ENCODE results near the gene TRPM5. TPM values are rescaled to one million over a fixed set of nuclear protein-coding genes. Genes with fewer than 3 reads are reported as not detected.

The TRPM5 gene
- total RNA-seq, 1 donor from 2014 or later = not detected

GRCh38 chr11:2423157-2424025 lies 20.9 kb downstream of the TRPM5 start:
- no peak for DNase-seq (ENCODE audit: low spot score)

- no peak for DNase-seq (ENCODE audit: low spot score)
Observed at GRCh38 chr11:2422461-2423156, 21.7 kb downstream of the TRPM5 start.

- no peak for DNase-seq (ENCODE audit: low spot score)
Observed at GRCh38 chr11:2421996-2422395, 22.3 kb downstream of the TRPM5 start.

GRCh38 chr11:2421226-2421994 lies 22.9 kb downstream of the TRPM5 start:
- DNase-seq (ENCODE audit: low spot score) = no peak

- DNase-seq (ENCODE audit: low spot score) = no peak
Observed at GRCh38 chr11:2420502-2421225, 23.6 kb downstream of the TRPM5 start.

GRCh38 chr11:2419638-2420501 lies 24.4 kb downstream of the TRPM5 start:
- no peak for DNase-seq (ENCODE audit: low spot score)

GRCh38 chr11:2418693-2419360 lies 25.5 kb downstream of the TRPM5 start:
- no peak for DNase-seq (ENCODE audit: low spot score)

- DNase-seq (ENCODE audit: low spot score) = no peak
Observed at GRCh38 chr11:2417856-2418692, 26.2 kb downstream of the TRPM5 start.

- no peak for DNase-seq (ENCODE audit: low spot score)
Observed at GRCh38 chr11:2416765-2417164, 27.5 kb downstream of the TRPM5 start.

- no peak for DNase-seq (ENCODE audit: low spot score)
Observed at GRCh38 chr11:2415601-2416380, 28.5 kb downstream of the TRPM5 start.

GRCh38 chr11:2415171-2415570 lies 29.1 kb downstream of the TRPM5 start:
- no peak for DNase-seq (ENCODE audit: low spot score)

GRCh38 chr11:2414616-2415015 lies 29.7 kb downstream of the TRPM5 start:
- DNase-seq (ENCODE audit: low spot score) = no peak

GRCh38 chr11:2413742-2414579 lies 30.4 kb downstream of the TRPM5 start:
- no peak for DNase-seq (ENCODE audit: low spot score)

- no peak for DNase-seq (ENCODE audit: low spot score)
Observed at GRCh38 chr11:2412323-2412722, 32.0 kb downstream of the TRPM5 start.

- DNase-seq (ENCODE audit: low spot score) = no peak
Observed at GRCh38 chr11:2411446-2412305, 32.6 kb downstream of the TRPM5 start.

- no peak for DNase-seq (ENCODE audit: low spot score)
Observed at GRCh38 chr11:2410616-2411015, 33.7 kb downstream of the TRPM5 start.

All from mesenteric fat pad (tissue), 1 donor.